GM12892 (cell line): ENCODE data around the gene VAV2.

Source experiments
- DNase-seq: peaks from one replicate; pipeline ENCODE4 v3.0.0; 2011; ENCODE audit not compliant: insufficient read length
- FAIRE-seq: peaks from 2 replicates; lab custom pipeline; 2011; peaks lifted over from hg19 to GRCh38; lab: Jason Lieb, UNC
- POLR2A ChIP-seq: IDR thresholded peaks from 2 replicates; pipeline ENCODE4 v1.6.1; 2011; ENCODE audit warnings: low read depth, low read length, control low read depth
- POLR2AphosphoS5 ChIP-seq: IDR thresholded peaks from 2 replicates; pipeline ENCODE4 v1.6.1; 2011; ENCODE audit warnings: low read depth, low read length, control low read depth
- TAF1 ChIP-seq: IDR thresholded peaks from 2 replicates; pipeline ENCODE4 v1.6.1; 2011; ENCODE audit warnings: low read depth, mild to moderate bottlenecking, control low read depth, low read length, borderline replicate concordance

The VAV2 gene

DNA sequence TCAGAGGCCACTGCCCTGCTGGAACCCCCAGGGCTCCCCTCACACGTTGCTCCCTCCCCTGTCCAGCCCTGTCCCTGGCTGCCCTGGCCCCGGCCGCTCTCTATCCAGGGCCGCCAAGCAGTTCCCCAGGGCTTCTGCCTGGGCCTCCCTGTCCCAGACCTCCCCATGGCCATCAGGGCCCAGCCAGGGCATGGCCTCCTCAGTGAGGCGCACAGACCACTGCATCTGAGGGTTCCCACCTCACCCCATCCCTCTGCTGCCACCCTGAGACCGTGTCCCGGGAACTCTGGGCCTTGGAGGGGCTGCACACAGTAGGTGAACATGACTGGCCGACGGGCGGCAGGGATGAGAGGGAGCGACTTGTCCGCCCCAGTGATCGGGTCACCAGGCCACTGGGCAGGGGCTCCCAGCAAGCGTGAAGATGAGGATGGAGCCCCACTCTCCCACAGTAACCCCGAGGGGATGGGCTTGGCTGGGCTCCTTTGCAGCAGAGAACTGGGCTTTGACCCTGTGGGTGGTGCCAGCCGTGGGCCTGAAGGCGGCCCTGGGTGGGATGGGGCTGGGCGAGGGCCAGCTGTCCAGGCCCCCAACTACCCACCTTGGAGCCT, 145.5 kb downstream of the VAV2 start:
- FAIRE-seq = no peak
- TF ChIP-seq POLR2A (no peak), POLR2AphosphoS5 (no peak), TAF1 (no peak)
- no peak for DNase-seq

DNA sequence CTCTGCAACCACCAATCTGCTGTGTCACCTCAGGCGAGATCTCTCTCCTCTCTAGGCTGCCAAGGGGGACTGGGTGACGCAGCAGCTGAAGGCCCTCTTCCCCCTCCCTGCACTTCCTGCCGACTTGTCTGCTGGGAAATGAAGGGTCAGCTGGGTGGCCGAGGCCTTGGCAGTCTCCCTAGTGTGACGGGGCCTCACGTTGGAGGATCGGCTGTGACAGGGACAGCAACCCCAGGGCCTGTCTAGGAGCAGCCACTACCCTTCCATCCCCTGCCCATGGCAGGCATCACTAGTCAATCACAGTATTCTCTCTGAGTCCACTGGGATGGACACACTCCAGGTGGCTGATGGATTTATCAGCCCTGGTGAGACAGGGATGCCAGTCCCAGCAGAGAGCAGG, 146.7 kb downstream of the VAV2 start:
- no peak for DNase-seq

DNA sequence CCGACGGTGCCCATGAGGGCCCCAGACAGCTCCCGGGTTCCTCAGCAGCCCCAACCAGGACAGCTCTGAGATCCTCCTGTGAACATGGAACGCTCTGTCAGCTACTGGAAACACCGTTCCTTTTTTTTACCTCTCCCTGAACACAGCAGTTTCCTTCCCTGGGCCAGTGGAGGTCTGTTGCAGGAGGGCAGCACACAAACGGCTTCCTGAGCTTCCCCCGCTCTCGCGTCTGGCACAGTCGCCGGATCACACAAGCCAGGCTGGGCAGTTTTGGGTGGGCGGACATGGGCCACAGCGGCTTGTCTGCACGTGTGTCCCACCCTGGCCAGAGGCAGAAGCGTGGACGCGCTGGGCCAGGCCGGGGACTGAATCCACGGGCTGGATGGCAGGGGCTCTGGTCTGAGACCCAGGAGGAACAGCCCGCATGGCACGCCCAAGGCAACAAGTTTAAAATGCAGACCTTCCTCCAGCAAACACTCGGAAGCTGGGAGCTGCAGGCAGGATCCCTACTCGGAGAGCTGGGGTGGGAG, 147.2 kb downstream of the VAV2 start:
- no peak for DNase-seq
- FAIRE-seq = no peak
- no peak for TF ChIP-seq POLR2AphosphoS5
- no peak for TF ChIP-seq TAF1
- TF ChIP-seq POLR2A = no peak

More for the DNA sequence above, 146.7 kb downstream of the VAV2 start:
- no peak for TF ChIP-seq POLR2AphosphoS5
- TF ChIP-seq TAF1 = no peak
- no peak for TF ChIP-seq POLR2A
- no peak for FAIRE-seq

DNA sequence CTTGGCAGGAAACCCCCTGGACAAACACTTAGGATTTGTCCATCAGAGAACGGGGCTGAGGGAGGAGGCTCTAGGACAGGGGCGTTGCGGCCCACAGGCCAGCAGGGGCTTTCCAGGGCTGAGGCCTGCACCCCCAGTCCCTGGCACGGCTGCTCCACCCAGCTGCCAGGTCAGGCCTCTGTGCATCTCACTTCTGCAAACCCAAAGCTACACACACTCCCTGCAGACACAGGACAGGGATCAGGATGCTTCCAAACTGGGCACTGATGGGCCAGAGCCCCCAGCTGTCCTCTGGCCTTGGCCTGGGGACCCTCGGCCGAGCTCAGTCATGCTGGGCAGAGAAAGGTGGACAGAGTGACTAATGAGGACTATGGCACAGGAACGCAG, 147.7 kb downstream of the VAV2 start:
- TF ChIP-seq POLR2AphosphoS5 (no peak), POLR2A (no peak), TAF1 (no peak)
- FAIRE-seq = no peak
- DNase-seq = no peak

DNA sequence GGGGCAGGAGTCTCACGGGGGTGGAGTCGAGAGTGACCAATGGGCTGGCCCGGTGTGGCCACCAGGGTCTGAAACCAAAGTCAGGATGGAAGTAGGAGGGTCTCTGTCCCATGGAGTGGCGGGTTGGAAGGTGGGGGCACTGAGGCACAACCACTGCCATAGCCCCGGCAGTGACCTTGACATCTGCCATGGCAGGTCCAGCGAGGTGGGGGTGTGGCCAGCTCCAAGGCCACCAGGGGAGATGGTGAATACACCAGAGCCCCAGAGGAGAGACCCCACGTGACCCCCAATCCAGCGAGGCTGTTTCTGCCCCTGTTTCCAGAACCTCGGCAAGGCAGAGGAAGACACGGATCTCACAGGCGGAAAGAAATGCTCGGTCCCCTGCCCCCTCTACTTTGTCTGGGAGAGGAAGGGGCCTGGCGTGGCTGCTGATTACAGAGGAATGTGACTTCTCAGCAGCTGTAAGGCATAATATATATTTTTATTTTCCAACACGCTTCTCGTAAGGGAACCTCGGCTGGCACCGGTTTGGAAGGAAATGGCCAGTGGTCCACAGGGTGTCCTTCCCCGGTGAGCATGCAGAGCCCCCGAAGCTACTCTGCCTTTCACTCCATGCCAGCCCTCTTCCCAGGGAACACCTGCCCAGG, 148.2 kb downstream of the VAV2 start:
- no peak for FAIRE-seq
- DNase-seq = no peak
- TF ChIP-seq POLR2A (no peak), POLR2AphosphoS5 (no peak), TAF1 (no peak)

DNA sequence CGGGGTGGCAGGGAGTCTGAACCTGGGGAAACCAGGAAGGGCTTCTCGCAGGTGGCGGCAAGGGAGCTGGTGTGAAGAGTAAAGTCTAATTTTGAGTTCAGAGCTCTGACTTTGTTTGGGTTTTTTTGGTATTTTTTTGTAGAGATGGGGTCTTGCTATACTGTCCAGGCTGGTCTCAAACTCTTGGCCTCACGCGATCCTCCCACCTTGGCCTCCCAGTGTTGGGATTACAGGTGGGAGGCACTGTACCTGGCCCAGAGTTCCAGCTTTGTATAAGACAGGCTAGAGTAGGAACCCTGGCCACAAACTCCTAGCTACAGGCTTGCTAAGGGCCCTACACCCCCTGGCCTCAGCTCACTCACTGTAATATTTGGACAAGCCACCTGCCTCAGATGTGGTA, 148.9 kb downstream of the VAV2 start:
- DNase-seq = no peak
- TF ChIP-seq POLR2A (no peak), POLR2AphosphoS5 (no peak), TAF1 (no peak)
- FAIRE-seq = no peak

DNA sequence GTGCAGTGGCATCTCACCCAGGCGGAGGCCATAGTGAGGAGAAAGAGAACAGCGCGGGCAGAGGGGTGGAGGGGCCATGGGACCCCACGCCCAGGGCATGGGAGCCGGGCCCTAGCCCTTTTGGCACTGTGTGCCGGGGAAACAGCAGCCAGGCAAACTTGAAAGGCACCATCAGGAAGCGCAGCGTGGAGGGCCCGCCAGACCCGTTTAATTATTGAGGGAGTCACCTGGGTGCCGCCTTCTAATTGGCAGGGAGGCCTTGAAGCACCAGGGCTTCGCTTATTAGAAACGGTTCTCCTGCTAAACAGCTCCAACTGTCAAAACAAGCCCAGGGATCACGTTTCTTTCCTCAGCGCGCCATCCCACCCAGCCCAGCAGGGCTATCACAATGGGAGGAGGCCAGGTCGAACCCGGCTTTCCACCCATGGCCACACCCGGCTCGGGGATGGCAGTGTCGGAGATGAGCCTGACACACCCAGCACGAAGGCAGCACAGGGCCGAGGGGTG, 149.3 kb downstream of the VAV2 start:
- no peak for TF ChIP-seq TAF1
- TF ChIP-seq POLR2AphosphoS5 = no peak
- DNase-seq (no peak), FAIRE-seq (no peak)

DNA sequence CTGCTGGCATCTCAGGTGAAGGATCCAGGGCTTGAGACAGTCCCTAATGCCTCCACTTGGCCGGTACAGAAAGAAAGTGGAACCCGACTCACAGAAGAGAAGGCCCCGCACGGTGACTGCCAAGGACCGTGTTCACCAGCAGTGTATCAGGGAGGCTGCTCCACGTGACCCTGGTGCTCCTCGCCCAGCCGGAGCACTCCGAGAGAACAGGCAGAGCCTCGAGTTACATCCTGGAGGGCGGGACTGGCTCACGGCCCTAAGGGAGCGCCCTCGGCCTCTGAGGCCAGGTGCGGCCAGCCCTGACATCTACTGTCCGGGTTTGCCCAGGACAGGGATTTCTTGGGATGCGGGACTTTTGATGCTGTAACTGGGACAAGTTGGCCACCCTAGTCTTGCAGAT, 149.9 kb downstream of the VAV2 start:
- TF ChIP-seq POLR2A (no peak), POLR2AphosphoS5 (no peak), TAF1 (no peak)
- no peak for DNase-seq
- no peak for FAIRE-seq

DNA sequence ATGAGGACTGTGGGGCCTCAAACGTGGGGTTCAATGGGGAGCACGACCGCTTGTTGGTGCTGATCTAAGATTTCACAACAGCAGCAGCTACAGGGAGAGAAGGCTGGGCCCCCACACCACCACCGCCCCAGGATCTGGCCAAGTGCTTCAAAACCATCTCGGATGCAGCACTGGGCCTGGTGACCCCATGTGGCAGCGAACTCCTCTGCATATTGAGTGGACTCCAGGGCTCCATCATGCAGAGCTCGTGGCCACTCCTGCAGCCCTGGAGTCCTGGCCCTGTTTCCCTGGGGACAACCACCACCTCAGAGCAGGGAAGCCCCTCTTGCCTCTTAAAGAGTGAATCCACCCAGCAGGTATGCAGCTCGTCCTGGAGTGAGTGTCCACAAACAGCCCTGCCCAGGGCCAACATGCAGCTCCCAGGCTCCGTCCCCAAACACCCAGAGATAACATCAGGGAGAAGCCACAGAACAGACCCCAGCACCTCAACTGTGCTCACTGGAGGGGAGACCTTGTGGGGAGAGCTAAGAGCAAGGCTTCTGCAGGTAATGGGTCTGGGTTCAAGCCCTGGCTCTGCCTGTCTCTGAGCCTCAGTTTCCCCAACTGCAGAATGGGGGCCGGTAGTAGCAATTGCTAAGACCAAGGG, 150.8 kb downstream of the VAV2 start:
- FAIRE-seq (no peak), DNase-seq (no peak)
- TF ChIP-seq POLR2AphosphoS5 (no peak), POLR2A (no peak), TAF1 (no peak)

DNA sequence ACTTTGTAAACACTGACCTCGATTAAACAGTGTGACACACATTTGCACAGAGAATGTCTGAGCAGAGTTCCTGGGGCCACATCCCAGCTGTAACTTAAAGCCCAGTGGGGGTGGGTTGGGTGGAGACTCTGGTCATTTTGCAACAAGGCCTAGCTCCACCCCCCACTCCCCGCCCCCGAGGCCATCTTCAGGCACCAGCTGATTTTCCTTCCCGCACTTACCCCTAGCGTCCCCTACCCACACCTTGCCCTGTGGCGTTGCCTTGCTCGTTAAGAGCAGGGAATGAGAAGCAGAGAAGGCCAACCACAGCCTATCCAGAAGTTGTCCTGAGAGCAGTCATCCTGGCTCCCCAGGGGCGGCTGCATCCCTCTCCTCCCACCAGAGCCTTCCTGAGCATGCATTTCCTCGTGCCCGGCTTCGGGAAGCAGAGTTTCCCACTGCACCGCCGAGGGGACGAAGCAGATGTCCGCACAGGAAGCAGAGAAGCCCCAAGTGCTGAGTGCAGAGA, 152.2 kb downstream of the VAV2 start:
- no peak for TF ChIP-seq TAF1
- no peak for TF ChIP-seq POLR2AphosphoS5
- no peak for TF ChIP-seq POLR2A

DNA sequence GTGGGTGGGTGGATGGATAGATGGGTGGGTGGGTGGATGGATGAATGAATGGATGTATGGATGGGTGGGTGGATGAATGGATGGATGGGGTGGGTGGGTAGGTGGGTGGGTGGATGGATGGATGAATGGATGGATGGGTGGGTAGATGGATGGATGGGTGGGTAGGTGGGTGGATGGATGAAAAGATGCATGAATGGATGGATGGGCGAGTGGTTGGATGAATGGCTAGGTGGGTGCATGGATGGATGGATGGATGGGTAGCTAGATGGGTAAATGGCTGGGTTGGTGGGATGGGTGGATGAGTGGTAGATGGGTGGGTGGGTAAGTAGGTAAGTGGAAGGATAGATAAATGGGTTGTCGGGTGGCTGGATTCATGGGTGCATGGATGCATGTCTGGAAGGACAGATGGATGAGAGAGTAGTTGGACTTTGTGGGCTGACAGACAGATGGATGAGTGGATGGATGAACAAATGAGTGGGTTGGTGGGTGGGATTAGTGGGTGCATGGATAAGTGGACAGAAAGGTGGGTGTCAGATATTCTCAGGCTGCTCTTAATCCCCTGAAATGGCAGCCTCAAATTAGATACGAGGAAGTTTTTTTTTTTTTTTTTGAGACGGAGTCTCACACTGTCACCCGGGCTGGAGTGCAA, 153.1 kb downstream of the VAV2 start:
- FAIRE-seq (no peak), DNase-seq (no peak)
- TF ChIP-seq POLR2A (no peak), TAF1 (no peak), POLR2AphosphoS5 (no peak)

More for the DNA sequence above, 152.2 kb downstream of the VAV2 start:
- FAIRE-seq (no peak), DNase-seq (no peak)
